ENCODE data around the gene HLCS. TPM values are rescaled to one million over a fixed set of nuclear protein-coding genes. Genes with fewer than 3 reads are reported as not detected.

Gene HLCS
- total RNA-seq, 2 donors from 2014 or later: 40.9 to 41.8 TPM

DNA sequence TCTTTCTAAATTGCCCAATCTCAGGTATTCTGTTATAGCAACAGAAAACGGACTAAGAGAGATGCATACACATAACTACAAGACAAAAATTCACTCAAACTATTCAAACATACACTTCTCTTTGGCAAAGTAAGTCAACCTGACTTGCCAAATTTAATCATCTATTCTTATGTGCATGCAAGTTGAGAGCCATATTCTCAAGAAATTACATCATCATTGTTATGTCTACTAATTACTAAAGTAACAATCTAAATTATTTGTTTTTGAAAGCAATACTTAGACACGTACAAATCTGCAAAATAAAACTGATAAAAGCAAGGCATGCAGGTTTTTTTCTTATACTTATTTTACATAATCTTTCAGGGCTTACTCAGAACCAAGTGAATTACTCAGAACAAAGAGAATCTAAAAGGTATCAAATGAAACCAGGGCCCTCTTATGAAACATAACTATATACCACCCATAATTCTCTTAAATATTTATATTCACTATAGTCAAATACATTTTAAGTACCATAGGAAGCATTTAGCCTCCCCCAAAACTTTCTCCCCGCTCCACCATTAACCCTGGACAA, 62.3 kb downstream of the HLCS start:
- H3K27me3 ChIP-seq (replicated peaks; ENCODE audit: insufficient read depth): no peaks in the 10 kb centered on the region
- H3K4me1 ChIP-seq (replicated peaks): no peaks in the 10 kb centered on the region
- H3K9me3 ChIP-seq: no peaks in the 10 kb centered on the region
- no peaks in the 10 kb centered on the region for H3K36me3 ChIP-seq
- H3K27ac ChIP-seq: no peak overlapping the region
- intact Hi-C loops (cut with DNase I): no loop called here
- TF ChIP-seq POLR2AphosphoS5 (IDR thresholded peaks at IDR 0.05) (no peak), POLR2A (IDR thresholded peaks at IDR 0.05) (no peak)
- TF ChIP-seq, protein P1, sequence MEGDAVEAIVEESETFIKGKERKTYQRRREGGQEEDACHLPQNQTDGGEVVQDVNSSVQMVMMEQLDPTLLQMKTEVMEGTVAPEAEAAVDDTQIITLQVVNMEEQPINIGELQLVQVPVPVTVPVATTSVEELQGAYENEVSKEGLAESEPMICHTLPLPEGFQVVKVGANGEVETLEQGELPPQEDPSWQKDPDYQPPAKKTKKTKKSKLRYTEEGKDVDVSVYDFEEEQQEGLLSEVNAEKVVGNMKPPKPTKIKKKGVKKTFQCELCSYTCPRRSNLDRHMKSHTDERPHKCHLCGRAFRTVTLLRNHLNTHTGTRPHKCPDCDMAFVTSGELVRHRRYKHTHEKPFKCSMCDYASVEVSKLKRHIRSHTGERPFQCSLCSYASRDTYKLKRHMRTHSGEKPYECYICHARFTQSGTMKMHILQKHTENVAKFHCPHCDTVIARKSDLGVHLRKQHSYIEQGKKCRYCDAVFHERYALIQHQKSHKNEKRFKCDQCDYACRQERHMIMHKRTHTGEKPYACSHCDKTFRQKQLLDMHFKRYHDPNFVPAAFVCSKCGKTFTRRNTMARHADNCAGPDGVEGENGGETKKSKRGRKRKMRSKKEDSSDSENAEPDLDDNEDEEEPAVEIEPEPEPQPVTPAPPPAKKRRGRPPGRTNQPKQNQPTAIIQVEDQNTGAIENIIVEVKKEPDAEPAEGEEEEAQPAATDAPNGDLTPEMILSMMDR (IDR thresholded peaks at IDR 0.05): no peak
- no peak overlapping the region for H3K4me3 ChIP-seq
- no peak for DNase-seq (ENCODE audit: low spot score)
- 73% methylated on average over 3 of the region's 3 CpGs for WGBS

DNA sequence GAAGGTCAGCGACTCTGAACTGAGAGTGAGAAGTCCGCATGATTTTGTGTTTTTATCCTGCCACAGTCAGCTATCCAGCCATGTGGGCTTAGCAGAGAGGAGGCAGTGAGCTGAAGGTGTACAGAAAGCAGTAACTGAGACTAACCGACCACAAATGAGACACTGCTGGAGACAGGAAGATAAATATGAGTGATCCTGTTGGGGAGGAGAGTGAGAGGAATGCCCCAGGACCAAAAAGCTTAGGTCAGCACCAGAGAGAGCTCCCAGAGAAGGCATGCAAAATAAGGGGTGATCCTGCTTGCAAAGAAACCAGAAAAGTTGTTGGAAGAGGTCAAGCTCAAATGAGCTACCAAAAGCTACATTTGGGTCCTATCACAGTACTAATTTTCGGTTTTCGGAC, 63.7 kb downstream of the HLCS start:
- H3K36me3 ChIP-seq: no peaks in the 10 kb centered on the region
- H3K9me3 ChIP-seq: no peaks in the 10 kb centered on the region
- 85% methylated on average over 5 of the region's 5 CpGs for WGBS
- no peak overlapping the region for H3K4me3 ChIP-seq
- no peaks in the 10 kb centered on the region for H3K27me3 ChIP-seq (replicated peaks; ENCODE audit: insufficient read depth)
- H3K27ac ChIP-seq: no peak overlapping the region
- intact Hi-C loops (cut with DNase I): no loop called here
- DNase-seq (ENCODE audit: low spot score): no peak
- H3K4me1 ChIP-seq (replicated peaks): no peaks in the 10 kb centered on the region
- TF ChIP-seq POLR2A (IDR thresholded peaks at IDR 0.05): no peak
- no peak for TF ChIP-seq POLR2AphosphoS5 (IDR thresholded peaks at IDR 0.05)

DNA sequence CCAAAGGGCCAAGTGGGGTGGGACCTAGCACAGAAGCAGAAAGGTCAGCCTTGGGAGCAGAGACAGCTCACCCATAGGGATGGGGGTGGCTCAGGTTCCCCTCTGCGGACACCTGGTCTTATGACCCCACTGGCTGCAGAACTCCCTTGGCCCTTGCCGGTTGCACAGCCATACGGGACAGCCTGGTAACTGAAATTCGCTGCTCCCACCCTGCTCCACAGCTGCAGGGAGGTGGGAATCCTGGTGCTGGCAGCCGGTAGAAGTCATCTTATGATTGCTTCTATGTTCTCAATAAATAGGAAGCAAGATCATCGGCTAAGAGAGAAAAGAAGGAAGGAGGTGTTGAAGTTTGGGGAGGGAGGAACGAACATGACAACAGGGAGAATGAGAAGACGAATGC, 64.1 kb downstream of the HLCS start:
- no peaks in the 10 kb centered on the region for H3K36me3 ChIP-seq
- TF ChIP-seq, protein P1 (IDR thresholded peaks at IDR 0.05): no peak
- no peak for TF ChIP-seq POLR2AphosphoS5 (IDR thresholded peaks at IDR 0.05)
- intact Hi-C loops (cut with DNase I): no loop called here
- WGBS: 93% methylated on average over 8 of the region's 8 CpGs
- no peak overlapping the region for H3K4me3 ChIP-seq
- no peaks in the 10 kb centered on the region for H3K4me1 ChIP-seq (replicated peaks)
- no peaks in the 10 kb centered on the region for H3K9me3 ChIP-seq
- no peaks in the 10 kb centered on the region for H3K27me3 ChIP-seq (replicated peaks; ENCODE audit: insufficient read depth)
- H3K27ac ChIP-seq: no peak overlapping the region
- DNase-seq (ENCODE audit: low spot score): no peak

DNA sequence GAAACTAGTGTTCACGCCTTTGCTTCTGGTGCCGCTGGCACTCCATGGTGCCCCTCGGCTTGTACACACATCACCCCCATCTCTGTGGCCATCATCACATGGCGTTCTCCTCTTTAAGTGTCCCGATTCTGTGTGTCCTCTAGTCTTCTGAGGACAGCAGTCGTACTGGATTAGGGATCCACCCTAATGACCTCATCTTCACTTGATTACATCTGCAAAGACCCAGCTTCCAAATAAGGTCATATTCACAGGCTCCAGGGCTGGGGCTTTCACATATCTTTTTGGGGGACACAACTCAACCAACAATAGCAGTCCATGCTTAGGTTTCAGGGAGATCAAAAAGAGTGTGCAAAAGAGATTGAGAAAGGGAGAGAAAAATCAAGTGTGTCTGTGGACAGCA, 64.9 kb downstream of the HLCS start:
- Histone ChIP-seq H3K27ac (no peak overlapping the region), H3K9me3 (no peaks in the 10 kb centered on the region), H3K4me1 (replicated peaks) (no peaks in the 10 kb centered on the region), H3K4me3 (no peak overlapping the region), H3K36me3 (no peaks in the 10 kb centered on the region), H3K27me3 (replicated peaks; ENCODE audit: insufficient read depth) (no peaks in the 10 kb centered on the region)
- DNase-seq (ENCODE audit: low spot score): no peak
- intact Hi-C loops (cut with DNase I): no loop called here
- no peak for TF ChIP-seq POLR2A (IDR thresholded peaks at IDR 0.05)
- TF ChIP-seq, protein P1 (IDR thresholded peaks at IDR 0.05): no peak
- TF ChIP-seq POLR2AphosphoS5 (IDR thresholded peaks at IDR 0.05): no peak
- WGBS: 86% methylated on average over 6 of the region's 6 CpGs

DNA sequence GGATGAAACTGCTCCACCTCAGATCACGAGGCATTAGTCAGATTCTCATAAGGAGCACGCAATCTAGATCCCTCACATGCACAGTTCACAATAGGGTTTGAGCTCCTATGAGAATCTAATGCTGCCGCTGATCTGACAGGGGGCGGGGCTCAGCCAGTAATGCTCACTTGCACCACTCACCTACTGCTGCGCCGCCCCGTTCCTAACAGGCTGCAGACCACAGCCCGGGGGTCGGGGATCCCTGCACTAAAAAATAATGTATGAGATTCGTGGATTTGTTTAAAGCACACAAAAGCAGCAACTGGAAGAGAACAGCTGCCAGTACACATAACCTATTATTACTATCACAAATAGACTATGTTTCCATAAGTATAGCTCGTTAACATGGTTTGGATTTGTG, 72.9 kb downstream of the HLCS start:
- DNase-seq (ENCODE audit: low spot score): no peak
- Histone ChIP-seq H3K4me3 (no peak overlapping the region), H3K36me3 (no peaks in the 10 kb centered on the region), H3K4me1 (replicated peaks) (no peaks in the 10 kb centered on the region), H3K27ac (no peak overlapping the region), H3K9me3 (no peaks in the 10 kb centered on the region), H3K27me3 (replicated peaks; ENCODE audit: insufficient read depth) (no peaks in the 10 kb centered on the region)
- TF ChIP-seq, protein P1 (IDR thresholded peaks at IDR 0.05): no peak
- no peak for TF ChIP-seq POLR2AphosphoS5 (IDR thresholded peaks at IDR 0.05)
- TF ChIP-seq POLR2A (IDR thresholded peaks at IDR 0.05): no peak
- intact Hi-C loops (cut with DNase I): no loop called here
- 93% methylated on average over 11 of the region's 11 CpGs for WGBS

All from prostate gland (tissue), 2 donors.